SIG-M5 treated with dmso at 0.1 percent for 504 hours (cell line): ENCODE results near the gene PTS.

Experiments
- DNase-seq: peaks from one replicate; lab custom pipeline; 2025; ENCODE audit not compliant: unreplicated experiment; lab: John Stamatoyannopoulos, UW

The PTS gene

DNA sequence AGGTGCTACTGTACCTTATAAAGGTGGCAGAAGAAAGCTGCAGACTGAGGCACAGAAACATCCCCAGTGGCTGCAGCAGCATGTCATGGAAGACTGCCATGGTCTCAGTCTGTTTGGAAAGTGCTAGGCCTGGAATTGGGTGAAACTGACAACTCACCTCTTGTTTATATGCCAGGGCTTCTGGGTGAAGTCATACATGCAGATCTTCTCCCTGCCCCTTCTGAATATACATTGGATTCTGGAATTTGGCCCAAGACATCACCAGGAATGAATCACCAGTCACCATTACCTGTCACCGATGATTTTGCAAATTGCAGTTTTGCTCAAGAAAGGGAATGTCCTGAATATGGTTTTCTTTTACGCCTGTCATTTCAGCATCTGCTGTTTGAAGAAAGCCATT lies 34.3 kb downstream of the PTS start, which contains the start of gene PLET1:
TSS of gene PLET1 (minus strand) at position 371 of the 400 bp plus-strand sequence. CDS start at position 100, 271 bp downstream.
- DNase-seq = no peak

- DNase-seq = no peak
Observed at GRCh38 chr11:112265659-112266409, 39.6 kb downstream of the PTS start.

DNA sequence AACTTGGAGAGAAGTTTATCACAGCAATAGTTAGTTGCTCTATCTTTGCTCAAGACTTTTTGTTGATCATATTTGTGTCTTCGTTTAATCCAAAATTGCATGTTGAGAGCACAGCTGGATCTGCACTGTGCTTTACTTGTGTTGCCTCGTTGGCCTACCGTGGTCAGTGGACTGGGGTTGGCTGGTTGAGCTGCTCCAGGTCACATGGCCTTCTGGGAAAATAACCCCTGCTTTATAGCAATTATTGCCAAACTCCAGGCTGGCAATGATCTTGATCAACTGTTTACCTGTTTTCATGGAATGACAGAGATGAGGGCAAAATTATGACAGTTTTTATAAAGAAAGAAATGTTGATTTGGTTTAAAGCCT lies 40.2 kb downstream of the PTS start:
- DNase-seq = no peak

GRCh38 chr11:112267188-112267591 lies 41.0 kb downstream of the PTS start:
- DNase-seq = no peak

- no peak for DNase-seq
Observed at GRCh38 chr11:112268406-112268805, 42.2 kb downstream of the PTS start.

GRCh38 chr11:112269139-112269538 lies 42.9 kb downstream of the PTS start:
- no peak for DNase-seq

- no peak for DNase-seq
Observed at GRCh38 chr11:112270551-112271180, 44.4 kb downstream of the PTS start.

DNA sequence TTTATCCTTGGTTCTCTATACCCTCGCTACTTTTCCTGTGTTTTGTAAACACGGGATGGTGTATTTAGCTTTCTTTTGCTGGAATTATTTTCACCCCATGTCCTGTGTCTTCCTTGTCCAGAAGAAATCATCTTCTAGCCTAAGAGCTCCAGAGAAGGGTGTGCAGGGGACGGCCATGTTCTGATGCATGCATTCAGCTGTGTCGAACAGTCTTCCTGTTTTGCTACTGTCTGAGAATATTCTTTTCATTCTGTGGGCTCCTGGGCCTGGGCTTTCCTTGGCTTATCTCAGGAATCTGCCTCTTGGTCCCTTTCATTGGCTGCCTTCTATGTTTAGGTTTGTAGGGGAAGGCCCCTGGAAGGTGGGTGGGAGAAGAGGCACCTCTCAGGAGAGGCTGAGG lies 45.0 kb downstream of the PTS start:
- no peak for DNase-seq

GRCh38 chr11:112273066-112273465 lies 46.8 kb downstream of the PTS start:
- DNase-seq = no peak

DNA sequence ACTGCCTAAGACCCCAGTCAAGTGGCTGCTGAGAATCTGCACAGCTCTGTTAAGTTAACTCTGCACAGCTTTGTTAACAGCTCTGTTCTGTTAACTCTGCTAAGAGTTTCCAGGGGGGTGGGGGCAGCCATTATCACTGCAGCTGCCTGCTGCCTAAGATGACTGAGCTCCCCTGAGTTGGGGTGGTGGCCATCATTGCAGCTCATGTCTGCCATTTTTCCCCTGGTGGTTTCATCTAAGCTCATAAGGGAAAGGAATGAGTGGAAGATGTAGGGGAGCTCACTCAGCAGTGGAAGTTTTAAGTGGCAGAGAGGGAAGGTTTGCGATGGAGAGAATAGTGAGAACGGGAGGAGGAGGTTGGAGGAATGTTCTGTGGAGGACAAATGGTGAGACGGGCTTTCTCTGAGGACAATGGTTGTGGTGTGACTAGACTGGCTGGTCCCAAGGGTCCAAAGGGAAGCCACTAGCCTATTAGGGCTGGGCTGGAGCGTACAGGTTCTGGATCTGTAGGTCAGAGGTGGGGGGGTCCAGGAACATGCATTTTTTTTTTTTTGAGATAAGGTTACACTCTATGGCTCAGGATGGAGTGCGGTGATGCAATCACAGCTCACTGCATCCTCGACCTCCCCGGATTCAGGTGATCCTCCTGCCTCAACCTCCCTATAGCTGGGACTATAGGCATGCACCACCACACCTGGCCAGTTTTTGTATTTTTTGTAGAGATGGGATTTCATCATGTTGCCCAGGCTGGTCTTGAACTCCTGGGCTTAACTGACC lies 48.0 kb downstream of the PTS start:
- DNase-seq = no peak

GRCh38 chr11:112277029-112277428 lies 50.8 kb downstream of the PTS start:
- no peak for DNase-seq

GRCh38 chr11:112277941-112278340 lies 51.7 kb downstream of the PTS start:
- no peak for DNase-seq

DNA sequence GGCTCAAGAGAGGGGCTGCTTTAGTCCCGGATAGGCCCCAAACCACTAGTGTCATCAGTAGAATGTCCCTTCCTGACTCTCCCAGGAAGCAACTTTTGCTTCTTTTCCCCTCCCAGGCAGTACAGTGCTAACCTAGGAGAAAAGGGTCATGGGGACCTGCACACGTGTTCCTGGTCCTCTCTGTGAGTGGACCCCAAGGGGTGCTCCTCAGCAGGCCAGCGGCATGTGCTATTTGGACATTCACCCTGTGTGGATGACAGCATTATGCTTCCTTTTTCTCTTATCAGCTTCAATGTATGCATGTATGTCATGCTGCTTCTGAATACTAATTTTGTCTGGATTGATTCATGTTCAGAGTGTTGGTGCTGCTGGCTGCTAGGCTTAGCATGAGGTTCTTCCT lies 52.6 kb downstream of the PTS start:
- no peak for DNase-seq

GRCh38 chr11:112279901-112280267 lies 53.7 kb downstream of the PTS start:
- DNase-seq = peak; percentile 42

- peak; percentile 82 for DNase-seq
Observed at GRCh38 chr11:112280268-112281126, 54.3 kb downstream of the PTS start.

DNA sequence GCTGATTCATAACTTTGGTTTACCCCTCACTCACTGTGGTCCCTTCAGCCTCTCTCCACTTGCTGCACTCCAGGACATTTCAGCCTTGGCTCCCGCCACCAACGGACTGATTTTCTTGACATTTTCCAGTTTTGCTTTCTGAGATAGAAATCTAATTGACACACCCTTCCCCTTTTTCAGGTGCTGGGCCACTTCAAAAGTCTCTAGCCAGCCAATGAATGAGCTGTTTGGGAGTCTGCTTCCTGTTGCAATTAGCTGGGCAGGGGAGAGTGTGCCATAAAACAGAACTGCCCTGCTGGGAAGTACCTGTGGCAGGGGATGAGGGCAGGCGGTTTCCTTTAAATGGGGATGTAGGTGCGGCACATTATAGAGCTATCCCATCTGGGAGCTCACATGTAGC lies 55.5 kb downstream of the PTS start:
- no peak for DNase-seq
